Right lung (tissue), 5 donors: Measurements from ENCODE around the gene DUSP14. TPM values are rescaled to one million over a fixed set of nuclear protein-coding genes. Genes with fewer than 3 reads are reported as not detected.
"Not testable (repeated sequence)": the region's sequence is repeated elsewhere in the genome, so short reads cannot be mapped to it uniquely, and the experiment has no call there.

ENCODE experiments used
- DNase-seq, 2 donors: peaks; one replicate each; pipeline ENCODE4 v3.0.0-alpha.2; 2013
- polyA plus RNA-seq, 5 donors: library from polyadenylated mRNA; unstranded; fragments of 120-200 nt; gene quantifications; one replicate each; pipeline versions ENCODE4 v1.2.1 to v1.2.3, GENCODE V29; 2013; ENCODE audit warnings: inconsistent platforms in 1 of 5, low replicate concordance in 1 of 5; ENCODE audit not compliant: insufficient read length in 5 of 5, insufficient read depth in 1 of 5

DUSP14 gene
- polyA plus RNA-seq, 5 donors = 7.3 to 11.0 (median 8.4) TPM

- no peak for DNase-seq
Observed at GRCh38 chr17:37481001-37481665, 8.6 kb upstream of the DUSP14 start.

- DNase-seq = peak; percentile 49 to 66
Observed at GRCh38 chr17:37483311-37484039, 6.2 kb upstream of the DUSP14 start.

DNA sequence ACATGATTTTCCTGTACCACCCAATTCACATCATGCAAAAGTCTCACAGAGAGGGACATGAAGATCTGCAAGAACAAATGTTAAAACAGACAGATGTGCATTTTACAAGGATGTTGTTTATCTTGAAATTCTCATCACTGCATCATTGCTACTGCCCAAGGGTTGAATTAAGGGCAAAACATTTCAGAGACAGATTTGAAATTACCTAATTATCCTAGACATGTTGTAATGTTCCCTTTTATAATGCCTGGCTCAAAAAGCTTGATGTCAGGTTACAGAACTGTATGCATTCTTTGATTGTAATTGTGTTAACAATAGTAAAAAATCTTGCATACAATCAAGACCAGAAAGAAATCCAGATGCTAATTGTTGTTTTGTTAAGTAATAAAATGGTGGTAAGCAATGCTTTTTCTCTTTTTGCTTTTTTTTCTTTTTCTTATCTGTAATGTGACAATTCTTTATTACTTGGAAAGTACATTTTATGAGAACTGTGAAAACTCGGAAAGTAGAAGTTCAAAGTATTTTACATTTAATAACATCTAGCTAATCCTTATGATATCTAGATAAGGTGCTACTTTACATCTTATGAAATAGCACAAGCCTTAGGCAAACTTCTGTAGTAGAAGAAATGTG lies 3.6 kb upstream of the DUSP14 start:
- DNase-seq = no peak

DNA sequence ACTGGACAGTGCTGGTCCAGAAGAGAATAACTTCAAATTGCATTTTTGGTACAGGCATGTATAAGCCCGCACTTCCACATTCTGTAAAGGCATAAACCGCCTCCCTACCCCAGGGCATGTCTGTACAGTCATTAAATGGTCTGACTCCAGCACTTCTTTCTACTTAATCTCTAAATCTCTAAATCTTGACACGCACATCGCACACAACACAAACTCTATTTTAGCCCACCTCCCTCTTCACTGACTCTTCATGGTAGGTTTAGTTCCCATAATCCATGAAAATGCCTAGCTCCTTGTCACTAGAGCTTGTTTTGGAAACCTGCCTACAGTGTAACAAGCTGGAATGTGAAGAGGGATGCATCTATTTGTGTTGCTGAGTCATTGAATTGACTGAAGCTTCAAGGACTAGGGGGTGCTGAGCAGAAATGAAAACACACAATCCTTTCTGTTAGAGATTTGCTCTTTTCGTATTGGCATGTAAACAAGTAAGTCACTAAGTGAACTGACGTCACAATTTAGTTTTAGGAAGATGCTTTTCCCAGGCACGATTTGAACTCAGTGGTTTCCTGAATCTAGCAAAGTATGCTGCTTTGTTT lies 1.6 kb upstream of the DUSP14 start:
- DNase-seq = peak; percentile 47 to 67

GRCh38 chr17:37488607-37489196 lies 989 bp upstream of the DUSP14 start:
- DNase-seq = peak; percentile 42 to 52

DNA sequence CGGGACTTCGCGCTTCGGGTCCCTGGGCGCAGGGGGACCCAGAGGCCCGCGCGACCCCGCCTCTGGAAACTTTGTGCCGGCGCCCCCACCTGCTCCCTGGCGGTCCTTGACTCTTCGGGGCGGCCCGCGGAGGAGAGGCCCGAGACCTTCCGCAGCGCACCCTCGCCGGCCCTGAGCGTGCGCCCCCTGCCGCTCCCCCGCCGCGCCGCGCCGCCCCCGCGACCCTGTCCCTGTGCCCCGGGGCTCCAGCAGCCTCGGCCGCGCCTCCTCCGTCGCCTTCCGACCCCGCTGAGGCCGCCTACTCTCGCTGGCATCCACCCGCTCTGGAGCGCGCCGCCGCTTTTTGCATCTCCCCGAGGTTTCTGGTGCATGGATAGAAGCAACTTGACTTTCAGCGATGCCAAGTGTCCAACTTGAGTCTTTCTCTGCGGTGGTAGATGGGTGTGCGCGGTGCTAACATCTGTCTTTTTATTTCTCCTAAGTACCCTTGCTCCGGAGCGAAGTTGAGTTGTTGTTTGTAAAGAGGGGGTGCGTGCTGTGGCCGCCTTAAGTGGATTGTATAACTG lies 414 bp downstream of the DUSP14 start:
- peak; percentile 42 for DNase-seq

DNA sequence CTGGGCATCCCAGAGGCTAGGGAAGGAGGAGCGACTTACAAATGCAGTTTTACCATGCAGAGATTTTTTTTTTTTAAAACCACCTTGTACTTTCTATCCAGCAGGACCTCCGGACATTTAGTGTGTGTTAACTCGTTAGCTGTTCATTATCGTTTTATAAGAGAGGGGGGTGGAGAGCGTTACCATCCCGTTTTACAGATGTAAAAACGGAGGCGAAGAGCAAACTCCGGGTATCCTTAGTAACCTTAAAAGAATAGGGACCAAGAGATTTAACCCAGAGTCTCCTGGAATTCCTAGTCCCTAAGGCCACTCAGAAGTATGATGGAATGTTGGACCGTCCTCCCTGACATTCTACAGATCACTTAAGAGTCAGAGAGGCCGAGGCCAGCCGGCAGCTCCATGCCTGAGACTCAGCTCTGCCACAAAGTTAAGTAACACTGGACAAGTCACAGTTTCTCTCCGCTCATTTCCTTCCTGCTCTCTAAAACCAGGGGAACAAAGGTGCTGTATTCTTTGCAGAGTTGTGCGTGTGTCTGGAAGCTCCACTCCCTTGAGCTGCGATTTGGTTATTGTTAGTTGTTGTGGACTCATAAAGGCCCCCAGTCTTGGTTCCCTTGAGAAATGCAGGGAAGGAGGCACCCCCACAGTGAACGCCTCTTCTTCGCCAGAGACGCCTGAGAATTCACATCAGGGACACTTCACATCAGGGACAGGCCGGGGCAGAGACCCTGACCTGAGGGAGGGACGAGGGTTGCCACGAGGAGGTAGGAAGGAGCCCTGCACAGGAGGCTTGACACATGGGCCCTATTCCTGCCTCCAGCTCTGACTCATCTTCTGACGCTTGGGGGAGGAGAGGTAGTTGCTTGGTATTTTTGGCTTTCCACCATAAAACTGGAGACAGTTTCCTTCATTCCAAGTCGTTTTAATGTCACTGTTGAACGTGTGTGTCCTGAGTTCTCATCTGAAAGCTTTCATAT lies 1.2 kb downstream of the DUSP14 start:
- DNase-seq = peak; percentile 11 to 17

- DNase-seq = no peak
Observed at GRCh38 chr17:37492167-37492566, 2.5 kb downstream of the DUSP14 start.

DNA sequence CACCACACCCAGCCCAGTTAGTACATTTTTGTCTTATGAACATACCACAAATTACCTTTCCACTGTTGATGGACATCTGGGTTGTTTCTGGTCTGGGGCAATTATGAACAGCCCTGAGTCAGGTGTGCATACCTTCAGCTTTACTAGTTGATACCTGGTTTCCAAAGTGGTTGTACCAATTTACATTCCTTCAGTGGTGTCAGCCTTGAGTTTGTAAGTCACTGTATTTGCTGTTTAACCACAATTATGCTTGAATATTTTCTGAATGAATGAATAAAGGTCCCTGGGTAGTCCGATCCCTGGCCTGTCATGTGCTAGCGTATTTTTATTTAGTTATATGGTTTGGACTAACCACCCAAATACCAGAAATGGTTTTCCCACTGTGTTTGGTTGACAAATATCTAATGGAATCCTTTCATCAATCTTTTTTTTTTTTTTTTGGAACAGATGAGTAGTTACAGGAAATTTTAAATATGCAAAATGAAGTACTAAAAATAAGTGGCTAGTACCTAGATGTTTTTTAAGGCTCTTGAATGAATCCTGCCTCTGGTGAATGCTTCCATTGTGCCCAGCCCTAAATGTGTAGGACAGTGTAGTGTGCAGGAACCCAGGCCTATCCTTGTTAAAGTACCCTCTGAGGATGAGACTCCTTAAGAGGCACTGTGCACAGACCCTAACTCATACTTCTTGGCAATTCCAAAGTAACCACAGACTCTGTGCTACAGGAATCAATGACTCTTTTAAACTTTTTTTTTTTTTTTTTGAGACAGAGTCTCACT lies 3.7 kb downstream of the DUSP14 start:
- DNase-seq = no peak

DNA sequence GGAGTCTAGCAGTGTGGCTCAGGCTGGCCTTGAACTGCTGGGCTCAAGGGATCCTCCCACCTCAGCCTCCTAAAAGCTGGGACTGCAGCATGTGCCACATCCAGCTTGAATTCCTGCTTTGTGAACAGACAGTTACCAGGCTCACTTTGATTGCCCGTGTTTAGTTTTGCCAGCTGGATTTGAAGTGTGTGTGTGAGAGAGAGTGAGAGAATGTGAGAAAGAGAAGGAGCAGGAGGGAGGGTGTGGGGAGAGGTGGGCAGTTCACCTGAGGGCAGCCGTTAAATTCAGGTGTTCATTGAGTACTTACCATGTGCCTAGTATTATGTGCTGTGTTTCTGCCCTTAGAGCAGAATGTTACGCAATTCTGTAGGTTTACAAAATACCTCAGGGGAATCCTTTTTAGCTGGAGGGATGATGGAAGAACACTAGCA lies 4.7 kb downstream of the DUSP14 start:
- DNase-seq = no peak

GRCh38 chr17:37494971-37495370 lies 5.3 kb downstream of the DUSP14 start:
- DNase-seq = no peak

- no peak for DNase-seq
Observed at GRCh38 chr17:37500378-37500777, 10.7 kb downstream of the DUSP14 start.

DNA sequence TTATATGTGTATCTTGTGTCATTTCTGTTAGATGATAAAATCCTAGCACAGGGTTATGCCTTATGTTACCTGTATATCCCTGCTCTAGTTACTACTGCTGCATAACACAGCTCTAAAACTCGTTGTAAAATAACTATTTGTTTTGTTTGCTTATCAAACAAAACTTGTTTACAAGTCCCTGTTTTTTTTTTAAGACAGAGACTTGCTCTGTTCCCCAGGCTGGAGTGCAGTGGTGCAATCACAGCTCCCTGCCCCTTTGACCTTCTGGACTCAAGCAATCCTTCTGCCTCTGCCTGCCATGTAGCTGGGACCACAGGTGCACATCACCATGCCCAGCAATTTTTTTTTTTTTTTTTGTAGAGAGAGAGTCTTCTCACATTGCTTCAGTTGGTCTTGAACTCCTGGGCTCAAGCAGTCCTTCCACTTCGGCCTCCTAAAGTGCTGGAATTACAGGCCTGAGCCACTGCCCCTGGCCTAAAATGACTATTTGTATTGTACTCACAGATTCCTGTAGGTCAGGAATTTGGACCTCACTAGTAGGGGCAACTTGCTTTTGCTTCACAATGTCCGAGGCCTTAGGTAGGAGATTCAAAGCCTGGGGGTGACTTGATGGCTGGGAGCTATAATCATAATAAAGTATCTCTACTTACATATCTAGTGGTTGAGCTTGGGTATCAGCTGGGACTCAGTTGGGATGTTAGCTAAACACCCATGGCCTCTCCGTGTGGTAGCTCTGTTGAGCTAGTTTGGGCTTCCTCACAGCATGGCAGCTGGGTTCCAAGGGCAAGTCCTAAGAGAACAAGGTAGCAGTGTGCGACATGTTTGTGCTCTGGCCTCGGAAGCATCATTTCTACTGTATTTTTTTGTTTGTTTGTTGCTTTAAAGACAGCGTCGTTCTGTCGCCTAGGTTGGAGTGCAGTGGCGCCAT lies 12.6 kb downstream of the DUSP14 start:
- no peak for DNase-seq

GRCh38 chr17:37503148-37503547 lies 13.5 kb downstream of the DUSP14 start:
- no peak for DNase-seq

DNA sequence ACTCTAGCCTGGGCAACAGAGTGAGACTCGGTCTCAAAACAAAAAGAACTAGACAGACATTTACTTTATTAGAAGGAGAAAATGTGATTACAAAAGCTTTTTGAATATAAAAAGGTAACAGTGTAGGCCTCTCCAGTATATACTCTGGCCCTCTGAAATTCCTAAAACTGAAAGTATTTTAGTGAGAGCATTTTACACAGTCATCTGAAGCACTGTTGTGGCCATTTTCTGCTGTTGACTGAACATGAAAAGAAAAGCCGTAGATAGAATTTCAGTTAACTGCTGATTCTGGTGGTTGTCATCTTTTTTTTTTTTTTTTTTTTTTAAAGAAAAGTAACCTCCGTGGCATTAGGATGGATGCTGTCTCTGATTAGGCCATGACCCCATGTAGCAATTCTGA lies 15.6 kb downstream of the DUSP14 start:
- DNase-seq = no peak

DNA sequence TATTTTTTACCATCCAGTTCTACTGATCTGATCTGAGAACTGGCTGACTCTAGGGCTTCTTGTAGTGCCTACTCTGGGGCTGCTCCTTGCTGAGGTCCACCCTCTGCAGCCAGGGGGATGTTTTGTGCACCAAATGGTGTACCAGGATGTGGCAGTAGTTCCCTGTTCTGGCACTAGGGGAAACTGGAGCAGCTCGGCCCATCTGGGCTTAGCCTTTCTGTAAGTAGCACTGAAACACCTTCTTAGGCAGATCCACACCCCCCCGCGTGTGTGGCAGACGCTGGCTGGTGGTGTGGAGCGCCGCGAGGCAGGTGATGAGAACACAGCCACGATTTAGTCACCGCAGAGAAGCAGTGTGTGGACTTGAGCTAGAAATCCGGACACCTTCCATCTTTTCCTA lies 17.0 kb downstream of the DUSP14 start:
- DNase-seq = no peak

- DNase-seq = no peak
Observed at GRCh38 chr17:37507111-37507510, 17.4 kb downstream of the DUSP14 start.

GRCh38 chr17:37510056-37510455 lies 20.4 kb downstream of the DUSP14 start:
- no peak for DNase-seq

- not testable (repeated sequence) for DNase-seq
Observed at GRCh38 chr17:37511642-37512041, 22.0 kb downstream of the DUSP14 start.
